Middle frontal gyrus (tissue), 1 donor: Measurements from ENCODE around the gene CPSF4.
"Not testable (repeated sequence)": the region's sequence is repeated elsewhere in the genome, so short reads cannot be mapped to it uniquely, and the experiment has no call there.

ENCODE experiments used
- DNase-seq: peaks from one replicate; pipeline ENCODE4 v3.0.0-alpha.2; 2015; ENCODE audit warnings: low spot score; ENCODE audit errors: extremely low spot score

CPSF4 gene

GRCh38 chr7:99489235-99489634, 50.5 kb downstream of the CPSF4 start:
- DNase-seq, result no peak

- DNase-seq, result no peak
Measured at GRCh38 chr7:99490878-99491277, 52.1 kb downstream of the CPSF4 start.

GRCh38 chr7:99493823-99494222, 55.1 kb downstream of the CPSF4 start:
- no peak for DNase-seq

DNA sequence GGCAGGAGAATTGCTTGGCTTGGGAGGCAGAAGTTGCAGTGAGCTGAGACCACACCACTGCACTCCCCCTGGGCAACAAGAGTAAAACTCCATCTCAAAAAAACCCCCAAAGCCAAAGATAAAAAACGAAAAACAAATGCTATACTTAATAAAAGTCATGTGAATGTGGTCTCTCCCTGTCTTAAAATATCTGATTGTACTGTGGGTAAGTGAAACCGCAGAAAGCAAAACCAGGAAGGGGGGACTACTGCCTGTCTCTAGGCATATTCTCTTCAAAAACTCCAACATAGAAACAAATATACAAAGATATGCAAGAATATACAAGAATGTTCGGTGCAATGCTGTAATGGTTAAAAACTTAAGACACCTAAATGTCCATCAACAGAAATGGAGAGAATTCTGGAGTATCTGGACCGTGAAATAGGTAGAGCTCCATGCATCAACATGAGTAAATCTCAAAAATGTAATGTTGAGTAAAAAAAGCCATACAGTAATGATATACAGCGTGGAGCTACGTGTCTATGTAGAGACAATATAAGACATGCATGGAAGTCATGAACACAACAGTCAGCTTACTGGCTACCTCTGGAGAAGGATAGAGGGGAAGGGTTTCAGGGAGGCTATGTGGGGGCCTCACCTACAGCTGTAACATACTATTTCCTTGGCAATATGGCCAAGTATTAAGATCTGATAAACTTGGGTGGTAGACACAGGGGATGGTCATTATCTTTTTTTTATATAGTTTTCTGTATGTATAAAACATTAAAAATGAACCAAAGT, 59.2 kb downstream of the CPSF4 start:
- no peak for DNase-seq

GRCh38 chr7:99498546-99498944, 59.8 kb downstream of the CPSF4 start:
- DNase-seq, result no peak

DNA sequence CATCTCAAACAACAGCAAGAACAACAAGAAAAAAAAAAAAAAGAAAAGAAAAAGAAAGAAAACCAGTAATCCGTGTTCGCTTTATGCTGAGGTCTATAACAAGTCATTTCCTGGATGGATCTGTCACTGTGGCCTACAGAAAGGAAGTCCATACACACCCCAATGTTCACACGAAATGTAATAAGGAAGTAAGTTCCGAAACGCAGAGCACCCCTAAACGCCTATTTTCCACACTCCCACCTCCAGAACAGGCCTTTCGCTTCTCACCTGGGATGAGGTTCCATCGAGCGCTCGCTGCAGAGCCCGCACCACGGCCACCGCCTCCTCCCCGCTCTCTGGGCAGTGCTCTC, 60.6 kb downstream of the CPSF4 start:
- DNase-seq, result no peak

- peak; percentile 88 for DNase-seq
Measured at GRCh38 chr7:99499721-99500636, 61.2 kb downstream of the CPSF4 start, which contains the start of gene ZNF394. Gene ZNF394, minus strand, starts transcription at chr7:99500281. Its CDS starts 188 bp downstream, at chr7:99500093.

DNA sequence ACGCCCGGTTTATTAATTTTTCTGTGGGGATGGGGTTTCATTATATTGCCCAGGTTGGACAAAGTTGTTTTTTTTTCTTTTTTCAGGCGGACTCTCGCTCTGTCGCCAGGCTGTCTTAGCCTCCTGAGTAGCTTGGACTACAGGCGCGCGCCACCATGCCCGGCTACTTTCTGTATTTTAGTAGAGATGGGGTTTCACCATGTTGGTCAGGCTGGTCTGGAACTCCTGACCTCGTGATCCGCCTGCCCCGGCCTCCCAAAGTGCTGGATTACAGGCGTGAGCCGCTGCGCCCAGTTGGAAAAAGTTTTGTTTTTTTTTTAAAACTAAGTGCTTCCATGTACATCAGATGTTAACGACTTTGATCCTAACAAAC, 61.9 kb downstream of the CPSF4 start:
- DNase-seq, result no peak

DNA sequence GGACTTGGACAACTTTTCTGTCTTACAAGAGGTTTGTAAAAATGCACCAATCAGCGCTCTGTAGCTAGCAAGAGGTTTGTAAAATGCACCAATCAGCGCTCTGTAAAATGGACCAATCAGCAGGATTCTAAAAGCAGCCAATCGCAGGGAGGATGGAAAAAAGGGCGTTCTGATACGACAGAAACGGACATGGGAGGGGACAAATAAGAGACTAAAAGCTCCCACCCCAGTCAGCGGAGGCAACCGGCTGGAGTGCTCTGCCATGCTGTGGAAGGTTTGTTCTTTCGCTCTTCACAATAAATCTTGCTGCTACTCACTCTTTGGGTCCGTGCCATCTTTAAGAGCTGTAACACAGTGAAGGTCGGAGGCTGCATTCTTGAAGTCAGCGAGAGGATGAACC, 62.5 kb downstream of the CPSF4 start:
- DNase-seq, result not testable (repeated sequence)

GRCh38 chr7:99504281-99504602, 65.5 kb downstream of the CPSF4 start:
- DNase-seq, result no peak

DNA sequence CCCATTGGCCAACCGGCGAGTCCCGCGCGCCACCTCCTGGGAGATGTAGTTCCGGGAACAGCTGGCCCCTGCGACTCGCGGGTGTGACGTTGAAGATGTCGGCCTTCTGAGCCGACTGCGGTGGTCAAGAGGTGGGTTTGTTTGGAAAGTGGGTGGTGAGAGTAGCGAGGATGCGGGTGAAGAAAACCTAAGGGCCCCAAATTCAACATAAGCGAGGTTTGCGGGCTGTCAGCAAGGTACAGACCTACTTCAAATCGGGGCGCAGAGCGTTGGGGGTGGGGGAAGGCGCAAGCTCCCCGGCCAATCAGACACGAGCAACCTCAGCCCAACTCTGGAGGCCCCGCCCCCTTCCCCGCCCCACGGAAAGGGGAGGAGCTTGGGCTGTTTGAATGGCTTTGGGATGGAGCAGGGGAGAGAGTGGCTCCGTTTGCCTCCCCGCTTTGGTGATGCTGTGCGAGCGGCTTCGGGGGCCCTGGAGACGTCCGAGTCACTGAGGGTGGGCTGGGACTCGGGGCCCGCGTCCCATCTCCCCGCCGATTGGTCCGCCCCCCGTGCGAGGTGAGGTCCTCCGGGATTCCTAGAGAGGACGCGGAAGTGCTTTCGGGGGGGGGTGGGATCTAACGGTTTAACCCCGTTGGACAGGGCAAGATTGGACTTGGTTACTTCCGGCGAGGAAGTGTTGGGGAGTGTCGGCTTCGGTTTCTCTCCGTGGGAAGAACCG, 66.0 kb downstream of the CPSF4 start, which contains the start of gene ZKSCAN5:
Gene ZKSCAN5 (plus strand): TSS at position 60 of the 721 bp plus-strand sequence. CDS start 1,383 bp downstream, outside the sequence.
- peak; percentile 89 for DNase-seq

DNA sequence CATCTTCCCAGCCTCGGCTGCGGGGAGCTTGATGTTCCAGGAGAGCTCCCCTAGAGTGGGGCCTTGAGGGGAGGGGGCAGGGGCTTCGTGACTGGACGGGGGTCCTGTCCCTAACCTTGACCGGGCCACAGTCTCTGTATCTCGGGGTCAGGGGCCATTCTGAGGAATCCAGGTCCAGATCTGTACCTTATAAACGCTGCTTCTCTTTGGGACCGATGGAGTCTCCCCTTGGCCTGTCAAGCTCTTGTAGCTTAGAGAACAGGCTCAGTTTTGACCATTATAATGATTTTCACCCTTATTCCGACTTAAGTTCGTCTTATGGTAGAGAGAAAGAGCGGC, 66.5 kb downstream of the CPSF4 start:
- DNase-seq, result no peak
